ENCODE measurements around the gene CFAP46. TPM values are rescaled to one million over a fixed set of nuclear protein-coding genes. Genes with fewer than 3 reads are reported as not detected.

CFAP46 gene
- total RNA-seq (2021) (2.9 to 3.4 TPM (median 3.3 TPM) in 3 replicates), Bru-seq, nascent RNA (percentile 14 among the genes with signal in this experiment)
- long read RNA-seq, experiment 1, partial matches to known transcripts: 2 of 12 reads
- long read RNA-seq, experiment 1, other reads (novel, unspliced or antisense): 7 of 12 reads
- long read RNA-seq, experiment 2, partial matches to known transcripts: 0 of 3 reads
- long read RNA-seq, experiment 2, other reads (novel, unspliced or antisense): 1 of 3 reads
- long read RNA-seq, experiment 3, partial matches to known transcripts: 0 of 7 reads
- long read RNA-seq, experiment 3, other reads (novel, unspliced or antisense): 2 of 7 reads

GRCh38 chr10:132942101-132943057, at the start of gene CFAP46:
Gene CFAP46 (minus strand): TSS chr10:132942570. CDS start chr10:132942484, 86 bp downstream.
- H3K9me3 Mint-ChIP-seq: no peaks in the 10 kb centered on the region
- ATAC-seq (peak; percentile 29; the same call in 1 of the 2 replicates), DNase-seq (ENCODE audit: low spot score) (peak; percentile 77)
- CTCF ChIA-PET: interaction anchor here (0.9 to 1.0 kb wide), 3 partner anchors 145 to 183 kb away, joined by 3 to 4 read pairs (median 3); partner anchors contain the start of gene ADGRA1
- POLR2A ChIA-PET: no interaction called here
- H3K4me3 Mint-ChIP-seq: peak within 1 kb of the TSS; percentile 83
- H3K27me3 Mint-ChIP-seq (ENCODE audit: low read depth): peaks cover 3% of the 10 kb centered on the region; the same call in 1 of the 2 replicates
- peaks cover 4% of the 10 kb centered on the region; the same call in 1 of the 2 replicates for H3K4me1 Mint-ChIP-seq
- H3K36me3 Mint-ChIP-seq: no peaks in the 10 kb centered on the region
- peak within 1 kb of the TSS; percentile 67; the same call in 1 of the 2 replicates for H3K27ac Mint-ChIP-seq
- TF ChIP-seq OVOL2 (CRISPR knock-in tag; IDR thresholded peaks at IDR 0.05; ENCODE audit: borderline replicate concordance): no peak
- no peak; the same call in 1 of the 2 replicates for TF ChIP-seq PRDM15 (CRISPR knock-in tag; IDR thresholded peaks at IDR 0.05)
- TF ChIP-seq GABPB1 (CRISPR knock-in tag; IDR thresholded peaks at IDR 0.05): no peak
- no peak for TF ChIP-seq E2F5 (CRISPR knock-in tag; IDR thresholded peaks at IDR 0.05)
- TF ChIP-seq ZNF317 (CRISPR knock-in tag; IDR thresholded peaks at IDR 0.05; ENCODE audit: borderline replicate concordance, low read depth): no peak
- TF ChIP-seq JAZF1 (CRISPR knock-in tag; IDR thresholded peaks at IDR 0.05): no peak
- 0 out of 2 replicates have a peak, but pooled peaks have one; percentile 16 for TF ChIP-seq E2F4 (CRISPR knock-in tag; IDR thresholded peaks at IDR 0.05; ENCODE audit: borderline replicate concordance, low read depth)
- TF ChIP-seq KAT7 (CRISPR knock-in tag; IDR thresholded peaks at IDR 0.05; ENCODE audit: borderline replicate concordance): no peak
- TF ChIP-seq HMGXB4 (CRISPR knock-in tag; IDR thresholded peaks at IDR 0.05): 0 out of 2 replicates have a peak, but pooled peaks have one; percentile 67
- 0 out of 2 replicates have a peak, but pooled peaks have one; percentile 56 for TF ChIP-seq FOXP4 (CRISPR knock-in tag; IDR thresholded peaks at IDR 0.05)
- TF ChIP-seq MAX (CRISPR knock-in tag; IDR thresholded peaks at IDR 0.05): peak; percentile 60; the same call in 1 of the 2 replicates
- TF ChIP-seq FOXK1 (CRISPR knock-in tag; IDR thresholded peaks at IDR 0.05): peak; percentile 72; the same call in 1 of the 2 replicates
- no peak for TF ChIP-seq ZBTB21 (CRISPR knock-in tag; IDR thresholded peaks at IDR 0.05; ENCODE audit: borderline replicate concordance)
- no peak for TF ChIP-seq ZBTB43 (CRISPR knock-in tag; IDR thresholded peaks at IDR 0.05)
- TF ChIP-seq TEAD1 (CRISPR knock-in tag; IDR thresholded peaks at IDR 0.05): no peak
- no peak for TF ChIP-seq ZSCAN18 (CRISPR knock-in tag; IDR thresholded peaks at IDR 0.05)
- TF ChIP-seq ZMAT4 (CRISPR knock-in tag; IDR thresholded peaks at IDR 0.05): no peak
- no peak for TF ChIP-seq ZNF263 (CRISPR knock-in tag; IDR thresholded peaks at IDR 0.05; ENCODE audit: low read depth)
- TF ChIP-seq NFE2L1 (CRISPR knock-in tag; IDR thresholded peaks at IDR 0.05): no peak
- TF ChIP-seq NR3C1 (CRISPR knock-in tag; conservative IDR thresholded peaks at IDR 0.05; ENCODE audit: low read depth): no peak
